HG03103 (cell line): ENCODE results near the gene OR10R2.

Source experiments
- ATAC-seq: cut with Tn5 transposase; IDR thresholded peaks from one replicate; pipeline ENCODE4 v1.9.1; 2021; ENCODE audit warnings: low read depth; ENCODE audit not compliant: unreplicated experiment

OR10R2 gene

DNA sequence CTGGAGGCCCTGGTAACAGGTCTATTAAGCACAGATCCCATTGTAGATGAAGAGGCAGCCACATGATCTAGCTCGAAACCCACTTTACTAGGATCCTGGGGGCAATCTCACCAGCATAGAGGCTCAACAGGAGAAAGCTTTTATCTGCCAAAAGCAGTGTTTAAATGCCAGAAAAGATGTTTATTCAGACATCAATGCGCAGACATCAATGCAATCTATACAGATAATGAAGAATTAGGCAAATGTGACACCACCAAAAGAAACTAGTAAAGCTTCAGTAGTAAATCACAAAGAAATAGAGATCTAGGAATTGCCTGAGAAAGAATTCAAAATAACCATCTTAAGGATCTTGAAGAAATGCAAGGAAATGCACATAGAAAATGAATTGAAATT lies 49.6 kb downstream of the OR10R2 start:
- no peak for ATAC-seq

DNA sequence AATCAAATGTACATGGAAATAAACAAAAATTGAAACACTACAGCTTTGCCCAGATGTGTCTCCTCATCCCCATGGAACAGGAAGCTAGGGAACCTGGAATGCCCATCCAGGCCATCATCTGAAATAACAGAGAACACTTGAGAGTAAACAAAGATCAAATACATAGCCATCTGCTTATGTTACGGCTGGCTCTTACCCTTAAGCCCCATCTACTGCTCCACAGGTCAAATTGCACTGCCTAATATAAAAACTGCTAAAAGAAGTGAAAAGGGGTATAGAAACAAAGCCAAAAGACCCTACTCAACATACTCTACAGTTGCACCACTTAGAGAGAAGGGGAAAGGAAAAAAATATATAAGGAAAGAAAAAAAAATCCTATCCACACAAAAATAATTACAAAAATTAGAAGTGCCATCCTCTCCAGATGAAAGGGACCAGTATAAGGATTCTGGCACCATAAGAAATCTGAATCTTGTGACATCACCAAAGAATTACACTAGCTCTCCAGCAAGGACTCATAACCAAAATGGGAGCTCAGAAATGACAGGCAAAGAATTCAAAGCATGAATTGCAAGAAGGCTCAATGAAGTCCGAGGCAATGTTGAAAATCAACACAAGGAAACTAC lies 55.3 kb downstream of the OR10R2 start:
- ATAC-seq: no peak
